Breast epithelium (tissue), 3 donors: ENCODE data around the gene ACOX2.

ENCODE experiments used
- CTCF ChIP-seq, 3 donors: fragments of 450-650 bp; IDR thresholded peaks; one replicate each; pipeline ENCODE4 v1.5.1; 2016 to 2017; ENCODE audit warnings: antibody characterized with exemption in 3 of 3, mild to moderate bottlenecking in 3 of 3, moderate library complexity in 3 of 3
- POLR2A ChIP-seq: fragments of 450-650 bp; IDR thresholded peaks from one replicate; pipeline ENCODE4 v1.6.1; 2016; ENCODE audit warnings: antibody characterized with exemption, mild to moderate bottlenecking, moderate library complexity

GRCh38 chr3:58490860-58491501 lies 46.0 kb downstream of the ACOX2 start:
- no peak for TF ChIP-seq CTCF (IDR thresholded peaks at IDR 0.05)
- no peak for TF ChIP-seq POLR2A
